B cell (primary cell): ENCODE results near the gene UQCC5.

Experiments used
- EZH2 ChIP-seq: IDR thresholded peaks from 2 replicates; pipeline ENCODE4 v1.6.1; 2012; ENCODE audit warnings: borderline replicate concordance, low read depth, mild to moderate bottlenecking, moderate library complexity, low read length; ENCODE audit not compliant: insufficient read depth, poor library complexity, severe bottlenecking
- TF ChIP-seq, protein P1 (sequence below): fragments of 200-600 bp; IDR thresholded peaks from one replicate; pipeline ENCODE4 v1.8.0; 2022; ENCODE audit warnings: antibody characterized with exemption, mild to moderate bottlenecking

DNA sequence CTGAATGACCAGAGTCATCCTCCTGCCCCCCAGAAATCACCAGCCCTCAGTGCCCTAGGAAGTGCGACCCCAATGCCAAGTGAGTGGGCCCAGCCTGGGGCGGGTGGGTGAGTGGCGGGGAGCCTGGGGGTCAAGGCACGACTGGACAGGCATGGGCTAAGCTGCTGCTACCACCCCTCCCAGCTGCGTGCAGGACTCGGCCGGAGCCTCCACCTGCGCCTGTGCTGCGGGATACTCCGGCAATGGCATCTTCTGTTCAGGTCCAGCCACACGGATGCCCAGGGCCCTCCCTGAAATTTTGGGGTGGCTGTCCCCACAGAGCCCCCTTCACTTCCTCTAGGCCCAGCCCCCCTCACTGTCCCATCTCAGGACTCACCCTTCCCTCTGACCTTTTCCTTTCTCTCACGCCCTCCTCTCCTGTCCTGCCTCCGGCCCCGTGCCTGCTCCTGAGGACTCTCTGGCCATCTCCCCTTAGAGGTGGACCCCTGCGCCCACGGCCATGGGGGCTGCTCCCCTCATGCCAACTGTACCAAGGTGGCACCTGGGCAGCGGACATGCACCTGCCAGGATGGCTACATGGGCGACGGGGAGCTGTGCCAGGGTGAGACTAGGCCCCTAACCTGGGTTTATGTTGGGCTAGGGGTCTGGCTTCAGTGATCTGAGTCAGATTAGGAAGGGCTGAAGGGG, 19.8 kb upstream of the UQCC5 start:
- TF ChIP-seq, protein P1, sequence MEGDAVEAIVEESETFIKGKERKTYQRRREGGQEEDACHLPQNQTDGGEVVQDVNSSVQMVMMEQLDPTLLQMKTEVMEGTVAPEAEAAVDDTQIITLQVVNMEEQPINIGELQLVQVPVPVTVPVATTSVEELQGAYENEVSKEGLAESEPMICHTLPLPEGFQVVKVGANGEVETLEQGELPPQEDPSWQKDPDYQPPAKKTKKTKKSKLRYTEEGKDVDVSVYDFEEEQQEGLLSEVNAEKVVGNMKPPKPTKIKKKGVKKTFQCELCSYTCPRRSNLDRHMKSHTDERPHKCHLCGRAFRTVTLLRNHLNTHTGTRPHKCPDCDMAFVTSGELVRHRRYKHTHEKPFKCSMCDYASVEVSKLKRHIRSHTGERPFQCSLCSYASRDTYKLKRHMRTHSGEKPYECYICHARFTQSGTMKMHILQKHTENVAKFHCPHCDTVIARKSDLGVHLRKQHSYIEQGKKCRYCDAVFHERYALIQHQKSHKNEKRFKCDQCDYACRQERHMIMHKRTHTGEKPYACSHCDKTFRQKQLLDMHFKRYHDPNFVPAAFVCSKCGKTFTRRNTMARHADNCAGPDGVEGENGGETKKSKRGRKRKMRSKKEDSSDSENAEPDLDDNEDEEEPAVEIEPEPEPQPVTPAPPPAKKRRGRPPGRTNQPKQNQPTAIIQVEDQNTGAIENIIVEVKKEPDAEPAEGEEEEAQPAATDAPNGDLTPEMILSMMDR: no peak
- TF ChIP-seq EZH2: no peak
